Sigmoid colon (tissue), 7 donors: ENCODE results near the gene RAET1G. TPM values are rescaled to one million over a fixed set of nuclear protein-coding genes. Genes with fewer than 3 reads are reported as not detected.
"Not testable (repeated sequence)": the region's sequence is repeated elsewhere in the genome, so short reads cannot be mapped to it uniquely, and the experiment has no call there.

Experiments
- DNase-seq: peaks from one replicate; pipeline ENCODE4 v3.0.0-alpha.2; 2019
- H3K27ac ChIP-seq, 4 donors: fragments of 200-600 bp; sonication (generic); one replicate each; pipeline ENCODE4 v1.5.1; 2016 to 2019; ENCODE audit warnings: mild to moderate bottlenecking in 1 of 4
- H3K27me3 ChIP-seq, 3 donors: fragments of 200-600 bp; sonication (generic); one replicate each; pipeline ENCODE4 v1.5.1; 2019; ENCODE audit warnings: mild to moderate bottlenecking in 1 of 3
- H3K36me3 ChIP-seq, 4 donors: fragments of 200-600 bp; sonication (generic); one replicate each; pipeline ENCODE4 v1.5.1; 2016 to 2019
- H3K4me1 ChIP-seq, 4 donors: fragments of 200-600 bp; sonication (generic); one replicate each; pipeline ENCODE4 v1.5.1; 2017 to 2019
- H3K4me3 ChIP-seq, 4 donors: fragments of 200-600 bp; sonication (generic); one replicate each; pipeline ENCODE4 v1.5.1; 2017 to 2019; ENCODE audit warnings: mild to moderate bottlenecking in 2 of 4, moderate library complexity in 1 of 4
- H3K9me3 ChIP-seq, 4 donors: fragments of 200-600 bp in 3 of 4; sonication (generic) in 3 of 4; one replicate each; pipeline versions ENCODE4 v1.5.1 to v1.6.1; 2013 to 2019
- CTCF ChIP-seq, 4 experiments: fragments of 450-650 bp in 3 of 4; fragments of 200-600 bp in 1 of 4; IDR thresholded peaks; one replicate each; pipeline ENCODE4 v1.5.1; 2016 to 2019; ENCODE audit warnings: antibody characterized with exemption in 4 of 4, mild to moderate bottlenecking in 3 of 4, moderate library complexity in 2 of 4
- EP300 ChIP-seq, 4 donors: sonication (generic); formaldehyde crosslinking; IDR thresholded peaks; one replicate each; pipeline ENCODE4 v1.6.1; 2017; ENCODE audit warnings: antibody characterized with exemption in 4 of 4
- POLR2A ChIP-seq, 2 donors: fragments of 450-650 bp; IDR thresholded peaks; one replicate each; pipeline ENCODE4 v1.6.1; 2016; ENCODE audit warnings: antibody characterized with exemption in 2 of 2, mild to moderate bottlenecking in 2 of 2, moderate library complexity in 2 of 2
- POLR2AphosphoS5 ChIP-seq, 4 donors: sonication (generic); formaldehyde crosslinking; IDR thresholded peaks; one replicate each; pipeline ENCODE4 v1.6.1; 2017; ENCODE audit warnings: antibody characterized with exemption in 4 of 4
- WGBS, 2 donors: extraction: QIAGEN DNeasy Blood & Tissue Kit; methylation state at CpG; one replicate each; pipeline ENCODE4 v1.1.7; 2013; 5-methylcytosine and 5-hydroxymethylcytosine counted together
- intact Hi-C: fragments of 100-400 bp; cut with DNase I; formaldehyde crosslinking; loops from one replicate; pipeline ENCODE4 v1.15.1; 2023
- polyA plus RNA-seq, 3 donors: library from polyadenylated mRNA; stranded (reverse); fragments of 200-250 nt; gene quantifications; one replicate each; pipeline ENCODE4 v1.2.3, GENCODE V29; 2013
- total RNA-seq, 4 donors: library from RNA; depleted of rRNA; stranded (reverse); fragments of >200 nt; gene quantifications; one replicate each; pipeline ENCODE4 v1.1.0, GENCODE V29; 2016
- donor health status: healthy with polysubstance abuse.
- donor health status: Bipolar disorder and iron deficiency.
- donor health status: healthy.

Gene RAET1G
- total and polyA plus RNA-seq, 7 donors: 0.23 TPM; not detected in 6

DNA sequence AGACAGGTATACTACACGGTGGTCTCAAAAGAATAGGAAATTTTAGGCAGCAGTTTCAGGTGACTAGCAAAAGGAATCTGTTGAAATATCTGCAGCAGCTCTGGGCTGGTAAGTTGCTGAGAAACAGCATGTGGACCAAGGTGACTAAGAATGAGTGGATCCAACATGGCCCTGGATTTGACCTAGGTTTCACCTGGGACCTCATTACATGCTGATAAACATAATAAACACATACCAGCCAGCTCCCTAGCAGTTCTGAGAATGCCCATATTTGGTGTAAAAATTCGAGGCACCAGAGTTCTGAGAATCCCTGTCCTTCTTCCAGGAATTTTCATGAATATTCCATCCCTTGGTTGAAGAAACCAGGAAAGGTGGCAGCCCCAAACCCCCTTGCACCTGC is 30.5 kb upstream of the RAET1G start:
- DNase-seq, intact Hi-C loops, H3K4me1 ChIP-seq, H3K9me3 ChIP-seq, H3K27ac ChIP-seq, H3K36me3 ChIP-seq, H3K4me3 ChIP-seq: not testable (repeated sequence)
- 20 to 30% methylated on average over 2 of the region's 2 CpGs for WGBS, 2 donors
- H3K27me3 ChIP-seq: peaks cover 19 to 97% (median 58%) of the 10 kb centered on the region in 3 donors

- H3K4me3 ChIP-seq: no peak overlapping the region
- no peak overlapping the region for H3K27ac ChIP-seq
- TF ChIP-seq POLR2AphosphoS5 (IDR thresholded peaks at IDR 0.05): no peak
- no peak for TF ChIP-seq POLR2A (IDR thresholded peaks at IDR 0.05)
- TF ChIP-seq CTCF (IDR thresholded peaks at IDR 0.05): no peak
- no peak for TF ChIP-seq EP300 (IDR thresholded peaks at IDR 0.05)
- H3K9me3 ChIP-seq: no peaks in the 10 kb centered on the region
- H3K36me3 ChIP-seq: no peaks in the 10 kb centered on the region
- intact Hi-C loops: no loop called here
- peaks cover 0 to 8% (median 3%) of the 10 kb centered on the region in 4 donors for H3K4me1 ChIP-seq
- H3K27me3 ChIP-seq: peaks cover 19 to 88% (median 52%) of the 10 kb centered on the region in 3 donors
- DNase-seq: peak; percentile 25
- WGBS, 2 donors: 82 to 92% methylated on average over 3 of the region's 3 CpGs
Measured at GRCh38 chr6:149951626-149952025, 28.7 kb upstream of the RAET1G start.

- Histone ChIP-seq H3K36me3 (no peaks in the 10 kb centered on the region), H3K27ac (no peak overlapping the region), H3K9me3 (no peaks in the 10 kb centered on the region), H3K4me3 (no peak overlapping the region), H3K27me3 (peaks cover 18 to 84% (median 47%) of the 10 kb centered on the region in 3 donors), H3K4me1 (peaks cover 0 to 8% (median 3%) of the 10 kb centered on the region in 4 donors)
- no peak for DNase-seq
- TF ChIP-seq POLR2A (IDR thresholded peaks at IDR 0.05): no peak
- no peak for TF ChIP-seq POLR2AphosphoS5 (IDR thresholded peaks at IDR 0.05)
- TF ChIP-seq EP300 (IDR thresholded peaks at IDR 0.05): no peak
- TF ChIP-seq CTCF (IDR thresholded peaks at IDR 0.05): no peak
- intact Hi-C loops: no loop called here
- WGBS, 2 donors: 72 to 78% methylated on average over 9 of the region's 9 CpGs
Measured at GRCh38 chr6:149951096-149951495, 28.2 kb upstream of the RAET1G start.

GRCh38 chr6:149950423-149950822 is 27.5 kb upstream of the RAET1G start:
- Histone ChIP-seq H3K4me3 (no peak overlapping the region), H3K9me3 (no peaks in the 10 kb centered on the region), H3K27me3 (peaks cover 14 to 80% (median 40%) of the 10 kb centered on the region in 3 donors), H3K4me1 (peaks cover 0 to 8% (median 3%) of the 10 kb centered on the region in 4 donors), H3K27ac (no peak overlapping the region), H3K36me3 (no peaks in the 10 kb centered on the region)
- WGBS, 2 donors: 11 to 45% methylated on average over 8 of the region's 8 CpGs
- TF ChIP-seq CTCF (IDR thresholded peaks at IDR 0.05) (no peak), POLR2AphosphoS5 (IDR thresholded peaks at IDR 0.05) (no peak), POLR2A (IDR thresholded peaks at IDR 0.05) (no peak), EP300 (IDR thresholded peaks at IDR 0.05) (no peak)
- DNase-seq: no peak
- intact Hi-C loops: no loop called here

GRCh38 chr6:149948616-149949015 is 25.7 kb upstream of the RAET1G start:
- TF ChIP-seq CTCF (IDR thresholded peaks at IDR 0.05) (no peak), POLR2AphosphoS5 (IDR thresholded peaks at IDR 0.05) (no peak), EP300 (IDR thresholded peaks at IDR 0.05) (no peak), POLR2A (IDR thresholded peaks at IDR 0.05) (no peak)
- no peak for DNase-seq
- H3K4me3 ChIP-seq: no peak overlapping the region
- no peaks in the 10 kb centered on the region for H3K36me3 ChIP-seq
- WGBS, 2 donors: 79% methylated on average over 5 of the region's 5 CpGs
- H3K27ac ChIP-seq: no peak overlapping the region
- H3K9me3 ChIP-seq: no peaks in the 10 kb centered on the region
- H3K4me1 ChIP-seq: no peaks in the 10 kb centered on the region
- H3K27me3 ChIP-seq: peaks cover 10 to 63% (median 29%) of the 10 kb centered on the region in 3 donors
- intact Hi-C loops: no loop called here
